GM23338 (cell line): ENCODE data around the gene RSPH10B.
"Not testable (repeated sequence)": the region's sequence is repeated elsewhere in the genome, so short reads cannot be mapped to it uniquely, and the experiment has no call there.

ENCODE experiments used
- CREB1 ChIP-seq: fragments of 250-450 bp; sonication (Bioruptor Pico); IDR thresholded peaks from 2 replicates; pipeline ENCODE4 v1.5.0; 2020; ENCODE audit warnings: low read depth, mild to moderate bottlenecking, moderate library complexity
- EZH2 ChIP-seq: fragments of 200-600 bp; sonication (generic); IDR thresholded peaks from one replicate; pipeline ENCODE4 v1.8.0; 2017; ENCODE audit warnings: antibody characterized with exemption, mild to moderate bottlenecking, low read depth; ENCODE audit not compliant: unreplicated experiment
- EZH2phosphoT487 ChIP-seq: fragments of 200-600 bp; sonication (generic); IDR thresholded peaks from one replicate; pipeline ENCODE4 v1.8.1; 2018; ENCODE audit warnings: antibody characterized with exemption; ENCODE audit not compliant: unreplicated experiment
- JUNB ChIP-seq: IDR thresholded peaks from one replicate; pipeline ENCODE4 v1.6.1; 2016; ENCODE audit warnings: antibody characterized with exemption; ENCODE audit not compliant: unreplicated experiment
- NANOG ChIP-seq: IDR thresholded peaks from 2 replicates; pipeline ENCODE4 v1.6.1; 2016; ENCODE audit warnings: antibody characterized with exemption, borderline replicate concordance
- POLR2AphosphoS5 ChIP-seq: IDR thresholded peaks from 2 replicates; pipeline ENCODE4 v1.6.1; 2016; ENCODE audit warnings: antibody characterized with exemption, low read depth
- STAT1 ChIP-seq: IDR thresholded peaks from one replicate; pipeline ENCODE4 v1.6.1; 2016; ENCODE audit warnings: antibody characterized with exemption; ENCODE audit not compliant: unreplicated experiment
- ZNF114 ChIP-seq: fragments of 250-450 bp; sonication (Bioruptor Pico); IDR thresholded peaks from 2 replicates; pipeline ENCODE4 v1.5.0; 2020; ENCODE audit warnings: mild to moderate bottlenecking, moderate library complexity
- ZNF331 ChIP-seq: fragments of 250-450 bp; sonication (Bioruptor Pico); IDR thresholded peaks from 2 replicates; pipeline ENCODE4 v1.5.0; 2020; ENCODE audit warnings: low read depth, mild to moderate bottlenecking, moderate library complexity
- TF ChIP-seq, protein P1 (sequence below), 2 experiments: fragments of 200-600 bp in 1 of 2; sonication (generic) in 1 of 2; conservative IDR thresholded peaks; 2 replicates each; pipeline versions ENCODE4 v1.5.1 to v1.6.1; 2016 to 2017; ENCODE audit warnings: antibody characterized with exemption in 2 of 2, low read depth in 2 of 2, mild to moderate bottlenecking in 2 of 2, moderate library complexity in 1 of 2
- TF ChIP-seq, protein P2 (sequence below): IDR thresholded peaks from one replicate; pipeline ENCODE4 v1.6.1; 2018; ENCODE audit warnings: antibody characterized with exemption; ENCODE audit not compliant: unreplicated experiment
- TF ChIP-seq, protein P3 (sequence below): IDR thresholded peaks from 2 replicates; pipeline ENCODE4 v1.6.1; 2016; ENCODE audit warnings: antibody characterized with exemption
- TF ChIP-seq, protein P4 (sequence below): fragments of 250-450 bp; sonication (Bioruptor Pico); IDR thresholded peaks from 2 replicates; pipeline ENCODE4 v1.5.0; 2020; ENCODE audit warnings: mild to moderate bottlenecking, moderate library complexity

DNA sequence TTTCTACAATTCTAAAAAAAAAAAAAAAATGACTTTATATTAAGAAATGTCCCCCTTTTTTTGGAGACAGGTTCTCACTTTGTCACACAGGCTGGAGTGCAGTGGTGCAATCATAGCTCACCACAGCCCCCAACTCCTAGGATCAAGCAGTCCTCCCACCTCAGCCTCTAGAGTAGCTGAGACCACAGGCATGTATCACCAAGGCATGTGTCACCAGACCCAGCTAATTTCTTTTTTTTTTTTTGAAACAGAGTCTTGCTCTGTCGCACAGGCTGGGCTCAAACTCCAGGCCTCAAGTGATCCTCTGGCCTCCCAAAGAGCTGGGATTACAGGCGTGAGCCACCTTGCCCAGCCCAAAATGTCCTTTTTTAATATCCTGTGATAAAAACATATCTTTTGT lies 46.3 kb downstream of the RSPH10B start:
- not testable (repeated sequence) for TF ChIP-seq EZH2; CREB1 (CRISPR knock-in tag); ZNF331; POLR2AphosphoS5; EZH2phosphoT487; NANOG; STAT1; ZNF114 (CRISPR knock-in tag); JUNB
- TF ChIP-seq, protein P1, sequence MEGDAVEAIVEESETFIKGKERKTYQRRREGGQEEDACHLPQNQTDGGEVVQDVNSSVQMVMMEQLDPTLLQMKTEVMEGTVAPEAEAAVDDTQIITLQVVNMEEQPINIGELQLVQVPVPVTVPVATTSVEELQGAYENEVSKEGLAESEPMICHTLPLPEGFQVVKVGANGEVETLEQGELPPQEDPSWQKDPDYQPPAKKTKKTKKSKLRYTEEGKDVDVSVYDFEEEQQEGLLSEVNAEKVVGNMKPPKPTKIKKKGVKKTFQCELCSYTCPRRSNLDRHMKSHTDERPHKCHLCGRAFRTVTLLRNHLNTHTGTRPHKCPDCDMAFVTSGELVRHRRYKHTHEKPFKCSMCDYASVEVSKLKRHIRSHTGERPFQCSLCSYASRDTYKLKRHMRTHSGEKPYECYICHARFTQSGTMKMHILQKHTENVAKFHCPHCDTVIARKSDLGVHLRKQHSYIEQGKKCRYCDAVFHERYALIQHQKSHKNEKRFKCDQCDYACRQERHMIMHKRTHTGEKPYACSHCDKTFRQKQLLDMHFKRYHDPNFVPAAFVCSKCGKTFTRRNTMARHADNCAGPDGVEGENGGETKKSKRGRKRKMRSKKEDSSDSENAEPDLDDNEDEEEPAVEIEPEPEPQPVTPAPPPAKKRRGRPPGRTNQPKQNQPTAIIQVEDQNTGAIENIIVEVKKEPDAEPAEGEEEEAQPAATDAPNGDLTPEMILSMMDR (conservative IDR thresholded peaks at IDR 0.05; ENCODE audit: low read depth in 2 of 2), result not testable (repeated sequence)
- TF ChIP-seq, protein P2, sequence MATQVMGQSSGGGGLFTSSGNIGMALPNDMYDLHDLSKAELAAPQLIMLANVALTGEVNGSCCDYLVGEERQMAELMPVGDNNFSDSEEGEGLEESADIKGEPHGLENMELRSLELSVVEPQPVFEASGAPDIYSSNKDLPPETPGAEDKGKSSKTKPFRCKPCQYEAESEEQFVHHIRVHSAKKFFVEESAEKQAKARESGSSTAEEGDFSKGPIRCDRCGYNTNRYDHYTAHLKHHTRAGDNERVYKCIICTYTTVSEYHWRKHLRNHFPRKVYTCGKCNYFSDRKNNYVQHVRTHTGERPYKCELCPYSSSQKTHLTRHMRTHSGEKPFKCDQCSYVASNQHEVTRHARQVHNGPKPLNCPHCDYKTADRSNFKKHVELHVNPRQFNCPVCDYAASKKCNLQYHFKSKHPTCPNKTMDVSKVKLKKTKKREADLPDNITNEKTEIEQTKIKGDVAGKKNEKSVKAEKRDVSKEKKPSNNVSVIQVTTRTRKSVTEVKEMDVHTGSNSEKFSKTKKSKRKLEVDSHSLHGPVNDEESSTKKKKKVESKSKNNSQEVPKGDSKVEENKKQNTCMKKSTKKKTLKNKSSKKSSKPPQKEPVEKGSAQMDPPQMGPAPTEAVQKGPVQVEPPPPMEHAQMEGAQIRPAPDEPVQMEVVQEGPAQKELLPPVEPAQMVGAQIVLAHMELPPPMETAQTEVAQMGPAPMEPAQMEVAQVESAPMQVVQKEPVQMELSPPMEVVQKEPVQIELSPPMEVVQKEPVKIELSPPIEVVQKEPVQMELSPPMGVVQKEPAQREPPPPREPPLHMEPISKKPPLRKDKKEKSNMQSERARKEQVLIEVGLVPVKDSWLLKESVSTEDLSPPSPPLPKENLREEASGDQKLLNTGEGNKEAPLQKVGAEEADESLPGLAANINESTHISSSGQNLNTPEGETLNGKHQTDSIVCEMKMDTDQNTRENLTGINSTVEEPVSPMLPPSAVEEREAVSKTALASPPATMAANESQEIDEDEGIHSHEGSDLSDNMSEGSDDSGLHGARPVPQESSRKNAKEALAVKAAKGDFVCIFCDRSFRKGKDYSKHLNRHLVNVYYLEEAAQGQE, result not testable (repeated sequence)
- TF ChIP-seq, protein P3, sequence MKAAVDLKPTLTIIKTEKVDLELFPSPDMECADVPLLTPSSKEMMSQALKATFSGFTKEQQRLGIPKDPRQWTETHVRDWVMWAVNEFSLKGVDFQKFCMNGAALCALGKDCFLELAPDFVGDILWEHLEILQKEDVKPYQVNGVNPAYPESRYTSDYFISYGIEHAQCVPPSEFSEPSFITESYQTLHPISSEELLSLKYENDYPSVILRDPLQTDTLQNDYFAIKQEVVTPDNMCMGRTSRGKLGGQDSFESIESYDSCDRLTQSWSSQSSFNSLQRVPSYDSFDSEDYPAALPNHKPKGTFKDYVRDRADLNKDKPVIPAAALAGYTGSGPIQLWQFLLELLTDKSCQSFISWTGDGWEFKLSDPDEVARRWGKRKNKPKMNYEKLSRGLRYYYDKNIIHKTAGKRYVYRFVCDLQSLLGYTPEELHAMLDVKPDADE, result not testable (repeated sequence)
- TF ChIP-seq, protein P4, sequence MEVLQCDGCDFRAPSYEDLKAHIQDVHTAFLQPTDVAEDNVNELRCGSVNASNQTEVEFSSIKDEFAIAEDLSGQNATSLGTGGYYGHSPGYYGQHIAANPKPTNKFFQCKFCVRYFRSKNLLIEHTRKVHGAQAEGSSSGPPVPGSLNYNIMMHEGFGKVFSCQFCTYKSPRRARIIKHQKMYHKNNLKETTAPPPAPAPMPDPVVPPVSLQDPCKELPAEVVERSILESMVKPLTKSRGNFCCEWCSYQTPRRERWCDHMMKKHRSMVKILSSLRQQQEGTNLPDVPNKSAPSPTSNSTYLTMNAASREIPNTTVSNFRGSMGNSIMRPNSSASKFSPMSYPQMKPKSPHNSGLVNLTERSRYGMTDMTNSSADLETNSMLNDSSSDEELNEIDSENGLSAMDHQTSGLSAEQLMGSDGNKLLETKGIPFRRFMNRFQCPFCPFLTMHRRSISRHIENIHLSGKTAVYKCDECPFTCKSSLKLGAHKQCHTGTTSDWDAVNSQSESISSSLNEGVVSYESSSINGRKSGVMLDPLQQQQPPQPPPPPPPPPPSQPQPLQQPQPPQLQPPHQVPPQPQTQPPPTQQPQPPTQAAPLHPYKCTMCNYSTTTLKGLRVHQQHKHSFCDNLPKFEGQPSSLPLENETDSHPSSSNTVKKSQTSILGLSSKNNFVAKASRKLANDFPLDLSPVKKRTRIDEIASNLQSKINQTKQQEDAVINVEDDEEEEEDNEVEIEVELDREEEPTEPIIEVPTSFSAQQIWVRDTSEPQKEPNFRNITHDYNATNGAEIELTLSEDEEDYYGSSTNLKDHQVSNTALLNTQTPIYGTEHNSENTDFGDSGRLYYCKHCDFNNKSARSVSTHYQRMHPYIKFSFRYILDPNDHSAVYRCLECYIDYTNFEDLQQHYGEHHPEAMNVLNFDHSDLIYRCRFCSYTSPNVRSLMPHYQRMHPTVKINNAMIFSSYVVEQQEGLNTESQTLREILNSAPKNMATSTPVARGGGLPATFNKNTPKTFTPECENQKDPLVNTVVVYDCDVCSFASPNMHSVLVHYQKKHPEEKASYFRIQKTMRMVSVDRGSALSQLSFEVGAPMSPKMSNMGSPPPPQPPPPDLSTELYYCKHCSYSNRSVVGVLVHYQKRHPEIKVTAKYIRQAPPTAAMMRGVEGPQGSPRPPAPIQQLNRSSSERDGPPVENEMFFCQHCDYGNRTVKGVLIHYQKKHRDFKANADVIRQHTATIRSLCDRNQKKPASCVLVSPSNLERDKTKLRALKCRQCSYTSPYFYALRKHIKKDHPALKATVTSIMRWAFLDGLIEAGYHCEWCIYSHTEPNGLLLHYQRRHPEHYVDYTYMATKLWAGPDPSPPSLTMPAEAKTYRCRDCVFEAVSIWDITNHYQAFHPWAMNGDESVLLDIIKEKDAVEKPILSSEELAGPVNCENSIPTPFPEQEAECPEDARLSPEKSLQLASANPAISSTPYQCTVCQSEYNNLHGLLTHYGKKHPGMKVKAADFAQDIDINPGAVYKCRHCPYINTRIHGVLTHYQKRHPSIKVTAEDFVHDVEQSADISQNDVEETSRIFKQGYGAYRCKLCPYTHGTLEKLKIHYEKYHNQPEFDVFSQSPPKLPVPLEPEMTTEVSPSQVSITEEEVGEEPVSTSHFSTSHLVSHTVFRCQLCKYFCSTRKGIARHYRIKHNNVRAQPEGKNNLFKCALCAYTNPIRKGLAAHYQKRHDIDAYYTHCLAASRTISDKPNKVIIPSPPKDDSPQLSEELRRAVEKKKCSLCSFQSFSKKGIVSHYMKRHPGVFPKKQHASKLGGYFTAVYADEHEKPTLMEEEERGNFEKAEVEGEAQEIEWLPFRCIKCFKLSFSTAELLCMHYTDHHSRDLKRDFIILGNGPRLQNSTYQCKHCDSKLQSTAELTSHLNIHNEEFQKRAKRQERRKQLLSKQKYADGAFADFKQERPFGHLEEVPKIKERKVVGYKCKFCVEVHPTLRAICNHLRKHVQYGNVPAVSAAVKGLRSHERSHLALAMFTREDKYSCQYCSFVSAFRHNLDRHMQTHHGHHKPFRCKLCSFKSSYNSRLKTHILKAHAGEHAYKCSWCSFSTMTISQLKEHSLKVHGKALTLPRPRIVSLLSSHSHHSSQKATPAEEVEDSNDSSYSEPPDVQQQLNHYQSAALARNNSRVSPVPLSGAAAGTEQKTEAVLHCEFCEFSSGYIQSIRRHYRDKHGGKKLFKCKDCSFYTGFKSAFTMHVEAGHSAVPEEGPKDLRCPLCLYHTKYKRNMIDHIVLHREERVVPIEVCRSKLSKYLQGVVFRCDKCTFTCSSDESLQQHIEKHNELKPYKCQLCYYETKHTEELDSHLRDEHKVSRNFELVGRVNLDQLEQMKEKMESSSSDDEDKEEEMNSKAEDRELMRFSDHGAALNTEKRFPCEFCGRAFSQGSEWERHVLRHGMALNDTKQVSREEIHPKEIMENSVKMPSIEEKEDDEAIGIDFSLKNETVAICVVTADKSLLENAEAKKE (CRISPR knock-in tag), result not testable (repeated sequence)
